Colonic mucosa (tissue), 4 donors: ENCODE measurements around the gene CALN1. TPM values are rescaled to one million over a fixed set of nuclear protein-coding genes. Genes with fewer than 3 reads are reported as not detected.

Source experiments
- DNase-seq: peaks from one replicate; pipeline ENCODE4 v3.0.0-alpha.2; 2020
- H3K27ac ChIP-seq: fragments of 200-600 bp; one replicate; pipeline ENCODE4 v1.8.0; 2021
- H3K27me3 ChIP-seq: fragments of 200-600 bp; one replicate; pipeline ENCODE4 v1.8.0; 2021
- H3K36me3 ChIP-seq: fragments of 200-600 bp; one replicate; pipeline ENCODE4 v1.8.0; 2021
- H3K4me1 ChIP-seq: fragments of 200-600 bp; one replicate; pipeline ENCODE4 v1.8.0; 2021; ENCODE audit warnings: mild to moderate bottlenecking
- H3K4me3 ChIP-seq: fragments of 200-600 bp; one replicate; pipeline ENCODE4 v1.8.0; 2021
- H3K9ac ChIP-seq, 2 donors: one replicate each; pipeline ENCODE4 v1.7.0; 2013; ENCODE audit warnings: control low read depth in 2 of 2, low read depth in 2 of 2, low read length in 2 of 2
- H3K9me3 ChIP-seq: fragments of 200-600 bp; one replicate; pipeline ENCODE4 v1.8.0; 2021
- CTCF ChIP-seq: fragments of 200-600 bp; IDR thresholded peaks from one replicate; pipeline ENCODE4 v1.8.0; 2022; ENCODE audit warnings: antibody characterized with exemption, mild to moderate bottlenecking
- intact Hi-C: fragments of 100-400 bp; cut with DNase I; formaldehyde crosslinking; loops from one replicate; pipeline ENCODE4 v1.14.1; 2022
- total RNA-seq, 2 donors: library from RNA; stranded (reverse); fragmentation: NEBNext Ultra II Directional in 1 of 2; extraction: Animal tissue kit (Norgen Biotek cat#: 25700) in 1 of 2; gene quantifications; one replicate each; pipeline ENCODE4 v1.2.1, GENCODE V29; 2021
- donor health status: healthy.
- donor health status: DM: no; HTN: no; CAD: no.
- donor health status: DM: no; HTN: no; CAD: no.

CALN1 gene
- total RNA-seq, 2 donors from 2014 or later = 0.37 TPM; not detected in 1

GRCh38 chr7:71733107-71733870 lies 678.8 kb downstream of the CALN1 start:
- no peak overlapping the region for H3K4me3 ChIP-seq
- no peaks in the 10 kb centered on the region for H3K9me3 ChIP-seq
- intact Hi-C loops = no loop called here
- no peak overlapping the region for H3K27ac ChIP-seq
- TF ChIP-seq CTCF = peak; percentile 79
- no peaks in the 10 kb centered on the region for H3K4me1 ChIP-seq
- H3K36me3 ChIP-seq = no peaks in the 10 kb centered on the region
- no peak overlapping the region for H3K9ac ChIP-seq
- H3K27me3 ChIP-seq = no peaks in the 10 kb centered on the region
- DNase-seq = peak; percentile 77

- intact Hi-C loops = no loop called here
- Histone ChIP-seq H3K9me3 (no peaks in the 10 kb centered on the region), H3K27me3 (no peaks in the 10 kb centered on the region), H3K36me3 (no peaks in the 10 kb centered on the region), H3K4me1 (no peaks in the 10 kb centered on the region), H3K4me3 (no peak overlapping the region), H3K27ac (no peak overlapping the region), H3K9ac (no peak overlapping the region)
- no peak for DNase-seq
- no peak for TF ChIP-seq CTCF
Observed at GRCh38 chr7:71731740-71732139, 680.4 kb downstream of the CALN1 start.
